ENCODE measurements around the gene SLC41A3. TPM values are rescaled to one million over a fixed set of nuclear protein-coding genes. Genes with fewer than 3 reads are reported as not detected.

SLC41A3 gene
- total and polyA plus RNA-seq, 2 donors (not counting 1 experiment from before 2014, with no cell fraction given), result 49.4 to 52.8 TPM

GRCh38 chr3:125960456-125961288 is 123.3 kb downstream of the SLC41A3 start:
- no peak overlapping the region for H3K4me2 ChIP-seq (ENCODE audit: extremely low read depth, insufficient read depth, low read length)
- H3K36me3 ChIP-seq (ENCODE audit: control insufficient read depth, insufficient read depth, low read length), result no peaks in the 10 kb centered on the region
- no peaks in the 10 kb centered on the region for H3K9me3 ChIP-seq (ENCODE audit: control insufficient read depth, insufficient read depth, low read depth, low read length)
- no peak overlapping the region for H3K4me3 ChIP-seq (replicated peaks in 1 of 4; ENCODE audit: control extremely low read depth in 1 of 4, insufficient read depth in 1 of 4, low read depth in 3 of 4, low read length in 4 of 4)
- H3K79me2 ChIP-seq (ENCODE audit: control insufficient read depth, insufficient read depth, low read length), result no peaks in the 10 kb centered on the region
- H3K9ac ChIP-seq (ENCODE audit: insufficient read depth, low read length), result no peak overlapping the region
- no peak overlapping the region for H2AFZ ChIP-seq (ENCODE audit: low read length)
- no peaks in the 10 kb centered on the region for H3K4me1 ChIP-seq (ENCODE audit: control insufficient read depth, extremely low read depth, insufficient read depth, low read length)
- no peak for TF ChIP-seq EZH2 (IDR thresholded peaks at IDR 0.05; ENCODE audit: low read length, missing control alignments)
- TF ChIP-seq, protein P1, sequence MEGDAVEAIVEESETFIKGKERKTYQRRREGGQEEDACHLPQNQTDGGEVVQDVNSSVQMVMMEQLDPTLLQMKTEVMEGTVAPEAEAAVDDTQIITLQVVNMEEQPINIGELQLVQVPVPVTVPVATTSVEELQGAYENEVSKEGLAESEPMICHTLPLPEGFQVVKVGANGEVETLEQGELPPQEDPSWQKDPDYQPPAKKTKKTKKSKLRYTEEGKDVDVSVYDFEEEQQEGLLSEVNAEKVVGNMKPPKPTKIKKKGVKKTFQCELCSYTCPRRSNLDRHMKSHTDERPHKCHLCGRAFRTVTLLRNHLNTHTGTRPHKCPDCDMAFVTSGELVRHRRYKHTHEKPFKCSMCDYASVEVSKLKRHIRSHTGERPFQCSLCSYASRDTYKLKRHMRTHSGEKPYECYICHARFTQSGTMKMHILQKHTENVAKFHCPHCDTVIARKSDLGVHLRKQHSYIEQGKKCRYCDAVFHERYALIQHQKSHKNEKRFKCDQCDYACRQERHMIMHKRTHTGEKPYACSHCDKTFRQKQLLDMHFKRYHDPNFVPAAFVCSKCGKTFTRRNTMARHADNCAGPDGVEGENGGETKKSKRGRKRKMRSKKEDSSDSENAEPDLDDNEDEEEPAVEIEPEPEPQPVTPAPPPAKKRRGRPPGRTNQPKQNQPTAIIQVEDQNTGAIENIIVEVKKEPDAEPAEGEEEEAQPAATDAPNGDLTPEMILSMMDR (conservative IDR thresholded peaks at IDR 0.05 in 1 of 2, IDR thresholded peaks at IDR 0.05 in 1 of 2; ENCODE audit: low read depth in 1 of 2, low read length in 2 of 2), result no peak
- H3K27ac ChIP-seq (ENCODE audit: insufficient read depth, low read length), result no peak overlapping the region
- H4K20me1 ChIP-seq (ENCODE audit: control insufficient read depth, extremely low read depth, insufficient read depth, low read length), result no peaks in the 10 kb centered on the region
- H3K27me3 ChIP-seq (ENCODE audit: control insufficient read depth, insufficient read depth, low read length), result no peaks in the 10 kb centered on the region
- no peak for DNase-seq (ENCODE audit: low read depth in 2 of 2)

DNA sequence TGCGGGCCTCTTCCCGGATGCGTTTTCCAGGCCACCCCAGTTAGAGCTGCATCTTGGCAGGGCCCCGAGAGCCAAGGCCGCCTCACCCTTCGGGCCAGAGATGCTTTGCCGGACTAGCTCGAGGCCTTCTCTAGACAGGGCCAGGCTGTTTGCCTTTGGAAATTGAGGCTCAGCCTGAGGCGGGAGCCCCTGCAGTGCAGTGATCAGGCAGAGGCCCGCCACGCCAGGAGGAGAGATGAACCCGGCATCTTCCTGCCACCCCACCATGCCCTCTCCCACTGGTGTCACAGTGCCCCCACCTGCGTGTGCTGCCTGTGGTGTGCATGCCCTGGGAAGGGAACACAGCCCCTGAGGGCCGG is 123.9 kb downstream of the SLC41A3 start:
- Histone ChIP-seq H3K36me3 (ENCODE audit: control insufficient read depth, insufficient read depth, low read length) (no peaks in the 10 kb centered on the region), H2AFZ (ENCODE audit: low read length) (no peak overlapping the region), H3K9ac (ENCODE audit: insufficient read depth, low read length) (no peak overlapping the region), H4K20me1 (ENCODE audit: control insufficient read depth, extremely low read depth, insufficient read depth, low read length) (no peaks in the 10 kb centered on the region), H3K9me3 (ENCODE audit: control insufficient read depth, insufficient read depth, low read depth, low read length) (no peaks in the 10 kb centered on the region), H3K4me3 (replicated peaks in 1 of 4; ENCODE audit: control extremely low read depth in 1 of 4, insufficient read depth in 1 of 4, low read depth in 3 of 4, low read length in 4 of 4) (no peak overlapping the region), H3K27ac (ENCODE audit: insufficient read depth, low read length) (no peak overlapping the region), H3K27me3 (ENCODE audit: control insufficient read depth, insufficient read depth, low read length) (no peaks in the 10 kb centered on the region), H3K4me1 (ENCODE audit: control insufficient read depth, extremely low read depth, insufficient read depth, low read length) (no peaks in the 10 kb centered on the region), H3K4me2 (ENCODE audit: extremely low read depth, insufficient read depth, low read length) (no peak overlapping the region), H3K79me2 (ENCODE audit: control insufficient read depth, insufficient read depth, low read length) (no peaks in the 10 kb centered on the region)
- DNase-seq (ENCODE audit: low read depth in 2 of 2), result no peak
- no peak for TF ChIP-seq EZH2 (IDR thresholded peaks at IDR 0.05; ENCODE audit: low read length, missing control alignments)
- TF ChIP-seq, protein P1 (conservative IDR thresholded peaks at IDR 0.05 in 1 of 2, IDR thresholded peaks at IDR 0.05 in 1 of 2; ENCODE audit: low read depth in 1 of 2, low read length in 2 of 2), result no peak

DNA sequence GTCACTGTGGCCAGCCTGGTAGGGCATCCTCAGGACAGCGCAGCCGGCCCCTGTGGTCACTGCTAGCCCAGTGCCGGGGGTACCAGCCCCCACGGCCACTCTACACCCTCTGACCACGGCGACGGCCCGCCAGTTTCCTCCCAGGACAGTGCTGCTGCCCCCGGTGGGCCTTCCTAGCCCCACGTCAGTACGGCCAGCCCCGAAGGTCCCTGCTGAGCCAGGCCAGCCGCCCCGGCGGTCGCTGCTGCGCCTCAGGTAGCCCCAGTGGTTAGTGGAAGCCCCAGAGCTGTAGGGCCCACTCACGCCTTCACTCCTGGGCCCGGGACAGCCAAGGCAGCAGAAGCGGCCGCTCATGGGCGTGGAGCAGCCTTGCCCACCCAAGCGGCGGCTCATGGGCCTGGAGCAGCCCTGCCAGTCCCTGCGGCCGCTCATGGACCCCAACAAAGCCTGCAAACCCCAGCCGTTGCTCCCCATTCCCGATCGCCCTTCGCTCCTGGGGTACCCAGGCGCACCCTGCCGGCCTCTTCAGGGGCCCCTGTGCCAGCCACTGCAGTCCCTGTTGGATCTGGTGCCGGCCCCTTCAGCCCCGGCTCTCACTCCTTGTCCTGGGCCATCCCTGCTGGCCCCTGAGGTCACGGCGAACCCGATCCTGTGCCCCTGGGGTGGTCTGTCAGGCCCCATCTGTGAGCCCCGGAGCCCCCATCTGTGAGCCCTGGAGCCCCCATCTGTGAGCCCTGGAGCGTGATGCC is 124.4 kb downstream of the SLC41A3 start:
- Histone ChIP-seq H3K4me1 (ENCODE audit: control insufficient read depth, extremely low read depth, insufficient read depth, low read length) (no peaks in the 10 kb centered on the region), H4K20me1 (ENCODE audit: control insufficient read depth, extremely low read depth, insufficient read depth, low read length) (no peaks in the 10 kb centered on the region), H3K36me3 (ENCODE audit: control insufficient read depth, insufficient read depth, low read length) (no peaks in the 10 kb centered on the region), H3K27ac (ENCODE audit: insufficient read depth, low read length) (no peak overlapping the region), H3K27me3 (ENCODE audit: control insufficient read depth, insufficient read depth, low read length) (no peaks in the 10 kb centered on the region), H3K79me2 (ENCODE audit: control insufficient read depth, insufficient read depth, low read length) (no peaks in the 10 kb centered on the region), H3K9ac (ENCODE audit: insufficient read depth, low read length) (no peak overlapping the region), H3K9me3 (ENCODE audit: control insufficient read depth, insufficient read depth, low read depth, low read length) (no peaks in the 10 kb centered on the region), H2AFZ (ENCODE audit: low read length) (no peak overlapping the region), H3K4me3 (replicated peaks in 1 of 4; ENCODE audit: control extremely low read depth in 1 of 4, insufficient read depth in 1 of 4, low read depth in 3 of 4, low read length in 4 of 4) (no peak overlapping the region), H3K4me2 (ENCODE audit: extremely low read depth, insufficient read depth, low read length) (no peak overlapping the region)
- TF ChIP-seq, protein P1 (conservative IDR thresholded peaks at IDR 0.05 in 1 of 2, IDR thresholded peaks at IDR 0.05 in 1 of 2; ENCODE audit: low read depth in 1 of 2, low read length in 2 of 2), result no peak
- TF ChIP-seq EZH2 (IDR thresholded peaks at IDR 0.05; ENCODE audit: low read length, missing control alignments), result no peak
- DNase-seq (ENCODE audit: low read depth in 2 of 2), result no peak
